Measurements from ENCODE around the gene NXN.
"Not testable (repeated sequence)": the region's sequence is repeated elsewhere in the genome, so short reads cannot be mapped to it uniquely, and the experiment has no call there.

The NXN gene

DNA sequence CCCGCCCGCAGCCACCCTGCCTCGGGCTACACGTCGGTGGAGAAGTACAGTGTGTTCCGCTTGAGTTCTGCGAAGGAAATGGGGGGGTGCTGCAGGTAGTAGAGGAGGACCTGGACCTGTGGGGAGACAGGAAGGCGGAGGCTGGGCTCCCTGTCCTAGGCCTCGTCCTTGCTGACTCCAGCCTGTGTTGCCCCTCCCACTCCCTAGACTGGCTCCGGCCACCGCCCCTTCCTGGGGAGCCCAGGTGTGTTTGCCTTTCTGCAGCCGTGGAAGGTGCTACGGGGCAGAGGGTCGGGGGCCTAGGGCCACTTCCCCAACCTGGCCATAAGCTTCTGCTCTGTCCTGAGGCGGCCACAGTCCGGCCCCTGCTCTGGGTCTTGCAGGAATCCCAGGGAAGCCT is 26.5 kb upstream of the NXN start:
- DNase-seq (ENCODE audit: low spot score), result no peak

DNA sequence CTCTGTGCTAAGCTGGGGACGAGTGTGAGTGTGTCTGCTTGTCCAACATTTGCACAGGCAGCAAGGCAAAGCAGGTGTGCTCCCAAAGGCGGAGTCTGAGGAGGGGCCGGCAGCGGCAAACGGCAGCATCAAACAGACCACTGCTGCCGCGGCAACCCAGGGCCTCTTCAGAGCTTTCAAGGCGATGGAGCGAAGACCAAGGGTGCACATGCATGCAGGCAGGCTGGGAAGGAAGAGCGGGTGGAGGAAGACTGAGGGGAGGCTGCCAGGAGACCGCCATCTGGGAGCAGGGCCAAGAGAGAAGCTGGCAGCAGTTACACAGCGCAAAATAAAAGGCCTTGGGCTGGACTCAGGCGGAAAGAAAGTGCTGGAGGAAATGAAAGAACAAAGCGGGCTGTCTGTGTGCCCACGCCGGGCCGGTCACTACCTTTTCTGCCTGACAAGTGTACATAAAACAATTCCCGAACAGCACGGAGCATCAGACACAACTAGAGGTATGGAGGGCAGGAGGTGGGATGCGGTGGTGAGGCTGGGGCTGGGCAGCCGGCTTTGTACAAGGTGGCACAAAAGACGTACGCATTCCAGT is 25.9 kb upstream of the NXN start:
- no peak for DNase-seq (ENCODE audit: low spot score)

DNA sequence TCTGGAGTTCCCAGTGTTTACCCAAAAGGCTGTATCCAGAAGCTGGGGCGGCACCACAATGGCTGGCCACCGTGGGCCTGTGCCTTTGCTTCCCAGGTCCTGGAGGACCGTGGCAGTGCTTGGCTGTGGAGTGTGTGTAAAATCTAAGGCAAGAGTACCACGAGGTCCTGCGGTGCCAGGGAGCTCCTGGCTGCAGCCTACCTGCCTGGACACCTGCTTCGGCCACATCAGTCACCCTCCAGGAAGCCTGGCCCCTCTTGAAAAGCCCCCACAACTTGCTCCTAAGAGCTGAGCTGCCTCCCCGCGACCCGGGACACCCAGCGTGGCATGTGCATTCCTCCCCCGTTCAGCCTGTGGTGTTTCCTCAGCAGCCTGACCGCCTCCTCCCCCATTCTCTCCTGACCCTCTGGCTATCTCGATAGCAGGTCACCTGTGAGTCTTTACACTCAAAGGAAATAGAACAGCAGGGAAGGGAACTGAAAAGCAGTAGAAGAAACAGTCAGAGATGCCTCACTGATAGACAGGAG is 25.3 kb upstream of the NXN start:
- no peak for DNase-seq (ENCODE audit: low spot score)

DNA sequence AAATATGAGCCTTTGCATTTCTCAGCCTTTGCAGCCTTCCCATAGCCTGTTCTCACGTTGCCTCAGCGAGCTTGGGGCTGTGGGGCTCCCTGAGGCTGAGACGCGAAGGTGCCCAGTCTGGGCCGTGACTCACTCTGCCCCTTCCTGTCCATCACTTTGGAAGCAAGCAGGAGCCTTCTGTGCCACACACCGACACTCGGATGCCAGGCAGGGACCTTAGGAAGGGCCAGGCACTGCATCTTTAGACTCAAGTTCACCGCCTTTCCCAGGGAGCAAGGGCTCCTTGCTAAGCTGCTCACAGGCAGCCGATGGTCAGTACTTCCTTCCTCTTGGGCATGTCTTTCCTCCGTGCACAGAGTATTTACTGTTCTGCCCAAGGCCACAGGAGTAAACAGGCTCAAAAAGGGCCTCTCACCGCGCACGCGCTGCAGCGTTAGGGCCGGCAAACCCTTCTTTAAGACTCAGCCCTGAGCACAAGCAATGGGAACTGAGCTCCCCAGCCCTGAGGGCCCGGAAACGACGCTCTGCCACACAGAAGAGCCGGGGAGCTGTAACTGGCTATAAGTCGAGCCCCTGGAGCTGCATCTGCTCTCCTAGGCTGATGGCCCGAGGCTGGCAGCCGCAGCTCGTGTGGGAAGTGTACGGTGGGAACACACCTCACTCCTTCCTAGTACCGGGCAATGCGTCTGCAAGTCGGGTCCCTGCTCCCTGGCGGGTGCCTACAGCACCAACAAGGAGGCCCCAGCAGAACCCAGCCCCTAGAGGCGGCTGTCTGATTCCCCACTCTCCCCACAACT is 24.6 kb upstream of the NXN start:
- no peak for DNase-seq (ENCODE audit: low spot score)

DNA sequence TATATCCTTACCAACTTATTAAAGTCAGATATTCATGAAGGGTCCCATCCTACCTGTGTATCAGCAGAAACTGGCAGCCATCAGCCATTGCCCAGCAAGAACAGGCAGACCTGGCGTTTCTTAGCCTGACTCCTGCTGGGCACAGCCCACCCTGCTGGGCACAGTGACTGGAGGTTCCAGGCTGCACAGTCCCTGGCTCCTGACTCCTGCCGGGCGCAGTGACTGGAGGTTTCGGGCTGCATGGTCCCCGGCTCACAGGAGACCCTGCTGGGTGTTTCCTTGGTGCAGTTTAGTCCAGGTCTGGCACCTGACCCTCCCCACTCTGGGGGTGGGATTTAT is 24.0 kb upstream of the NXN start:
- no peak for DNase-seq (ENCODE audit: low spot score)

DNA sequence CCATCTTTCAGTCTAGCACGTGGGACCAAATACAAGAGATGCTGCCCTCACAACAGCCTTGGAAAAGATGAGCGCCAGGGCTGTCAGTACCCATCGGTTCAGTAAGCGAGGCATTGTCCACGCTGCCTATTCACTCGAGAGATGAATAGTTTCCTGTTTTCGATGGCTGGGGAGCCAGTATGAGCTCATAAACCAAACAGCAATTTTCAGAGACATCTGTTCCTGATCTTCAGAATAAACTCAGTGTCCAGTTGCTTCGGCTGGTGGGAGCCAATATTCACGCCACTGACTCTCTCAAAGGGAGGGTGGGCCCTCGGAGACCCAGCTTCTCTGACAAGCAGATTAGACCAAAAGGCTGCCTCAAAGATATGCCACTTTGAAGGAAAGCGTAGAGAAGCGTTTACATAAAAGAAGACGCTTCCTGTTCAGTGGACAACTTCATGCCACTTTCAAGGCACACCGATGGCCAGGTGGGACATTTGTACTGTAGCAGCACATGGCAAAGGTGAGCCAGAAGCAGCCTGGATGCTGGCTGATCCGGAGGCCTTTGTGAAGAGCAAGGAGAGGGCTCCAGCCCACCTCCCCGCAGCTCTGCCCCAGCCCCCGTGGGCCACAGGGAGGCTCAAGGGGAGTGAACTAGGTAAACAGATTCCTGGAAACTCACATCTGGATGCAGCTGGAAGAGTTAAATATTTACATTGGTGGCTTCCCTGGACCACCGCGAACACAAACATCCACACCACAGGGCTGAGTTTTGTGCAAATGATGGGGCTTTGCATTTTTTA is 23.4 kb upstream of the NXN start:
- no peak for DNase-seq (ENCODE audit: low spot score)

DNA sequence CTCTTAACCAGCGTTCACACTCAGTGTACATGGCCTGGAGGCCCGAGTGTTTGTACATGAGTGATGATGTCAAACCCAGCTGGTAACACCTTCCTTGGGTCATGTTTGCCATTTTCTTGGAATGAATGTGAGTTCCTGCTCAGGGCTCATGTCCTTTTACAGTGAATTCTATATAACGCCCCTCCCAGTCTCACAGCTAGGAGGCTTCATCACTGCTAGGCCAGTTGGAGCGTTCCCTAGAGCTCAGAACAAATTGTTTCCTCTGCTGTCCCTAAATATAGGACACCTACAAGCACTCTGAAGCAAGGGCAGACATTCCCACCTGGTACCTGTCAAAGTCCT is 22.8 kb upstream of the NXN start:
- no peak for DNase-seq (ENCODE audit: low spot score)

DNA sequence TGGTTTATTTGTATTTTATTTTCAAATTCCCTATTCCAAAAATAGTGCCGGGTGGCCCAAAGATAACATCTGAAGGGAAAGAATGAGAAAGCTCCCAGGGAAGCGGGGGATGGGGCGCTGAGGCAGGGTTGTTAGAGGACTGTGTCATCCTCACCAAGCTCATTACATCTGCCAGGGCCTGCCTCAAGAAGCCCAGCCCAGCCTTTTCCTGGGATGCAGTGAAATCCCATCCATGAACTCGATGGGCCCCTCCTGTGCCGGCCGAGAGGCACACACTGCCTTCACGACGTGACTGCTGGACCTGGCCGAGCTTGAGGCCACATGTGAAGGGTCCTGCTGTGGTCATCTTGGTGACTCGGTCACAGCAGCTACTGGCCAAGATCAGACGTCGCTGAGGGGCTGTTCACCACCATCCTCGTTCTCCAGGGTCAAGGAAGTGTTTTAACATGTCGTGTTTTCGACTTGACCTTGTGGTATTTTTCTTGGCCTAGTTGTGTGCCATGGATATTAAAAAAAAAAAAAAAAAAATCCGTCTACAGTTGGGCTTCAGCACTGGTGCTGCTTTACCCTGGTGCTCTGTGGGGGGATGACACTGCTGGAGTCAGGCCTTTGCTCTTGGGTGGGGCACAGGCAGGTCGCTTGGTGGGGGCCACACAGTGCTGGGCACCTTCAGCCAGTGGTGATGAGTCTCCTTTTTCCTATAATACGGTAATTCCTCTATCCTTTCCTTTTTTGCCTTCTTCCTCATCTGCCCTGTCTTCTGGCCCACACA is 22.2 kb upstream of the NXN start:
- no peak for DNase-seq (ENCODE audit: low spot score)

DNA sequence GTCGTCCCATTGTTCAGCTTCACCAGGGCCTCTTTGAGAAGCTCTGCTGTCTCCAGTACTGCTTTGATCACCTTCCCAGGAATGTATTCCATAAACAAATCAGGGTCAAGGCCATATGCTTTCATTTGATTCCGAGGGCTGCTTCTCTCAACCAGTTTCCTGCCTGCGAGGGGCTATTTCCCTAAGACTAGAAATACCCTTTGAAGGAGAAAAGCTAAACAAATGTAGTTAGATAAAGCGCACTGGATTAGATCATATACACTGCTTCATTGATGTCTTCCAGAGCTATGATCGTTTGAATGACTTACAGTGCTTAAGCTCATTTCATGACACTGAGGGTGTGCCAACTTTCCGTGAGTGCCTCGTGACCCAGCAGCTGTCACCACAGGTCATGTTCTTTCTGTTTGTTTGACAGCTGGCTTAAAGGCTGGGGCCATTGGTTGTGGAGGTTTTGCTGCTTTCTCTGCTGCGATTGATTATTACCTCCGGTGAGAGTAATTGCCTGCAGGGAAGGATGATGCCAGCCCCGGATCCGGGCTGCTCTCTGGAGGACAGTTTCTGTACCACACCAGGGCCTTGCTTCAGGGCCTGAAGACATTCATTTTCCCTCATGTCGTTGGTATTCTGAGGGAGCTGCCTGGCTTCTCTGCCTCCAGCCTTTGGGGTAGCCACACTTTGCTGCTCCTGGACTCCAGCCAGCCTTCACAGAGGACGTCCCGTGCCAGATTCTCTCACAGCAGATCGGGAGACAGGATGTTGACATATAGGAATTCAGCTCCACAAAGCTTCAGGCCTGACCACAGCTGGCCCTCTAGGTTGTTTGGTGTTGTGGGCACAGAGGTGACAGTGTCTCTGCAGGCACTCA is 21.3 kb upstream of the NXN start:
- DNase-seq (ENCODE audit: low spot score), result no peak

DNA sequence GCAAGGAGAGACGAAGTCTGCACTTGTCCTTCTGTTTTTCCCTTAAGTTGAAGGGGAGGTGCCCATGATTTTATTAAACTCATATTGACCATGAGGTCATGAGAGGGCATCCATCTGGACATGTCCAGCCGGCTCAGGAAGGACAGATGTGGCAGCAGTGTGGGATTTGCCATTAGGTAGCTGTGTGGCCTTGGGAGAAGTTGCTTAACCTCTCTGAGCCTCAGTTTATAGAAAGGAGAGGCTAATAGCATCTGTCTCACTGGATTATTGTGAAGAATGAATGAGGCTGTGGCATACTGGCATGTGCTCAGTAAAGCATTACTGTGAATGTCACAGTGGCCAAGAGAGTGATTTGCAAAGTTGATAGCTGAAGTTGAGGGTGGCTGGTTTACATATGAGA is 18.5 kb upstream of the NXN start:
- no peak for DNase-seq (ENCODE audit: low spot score)

DNA sequence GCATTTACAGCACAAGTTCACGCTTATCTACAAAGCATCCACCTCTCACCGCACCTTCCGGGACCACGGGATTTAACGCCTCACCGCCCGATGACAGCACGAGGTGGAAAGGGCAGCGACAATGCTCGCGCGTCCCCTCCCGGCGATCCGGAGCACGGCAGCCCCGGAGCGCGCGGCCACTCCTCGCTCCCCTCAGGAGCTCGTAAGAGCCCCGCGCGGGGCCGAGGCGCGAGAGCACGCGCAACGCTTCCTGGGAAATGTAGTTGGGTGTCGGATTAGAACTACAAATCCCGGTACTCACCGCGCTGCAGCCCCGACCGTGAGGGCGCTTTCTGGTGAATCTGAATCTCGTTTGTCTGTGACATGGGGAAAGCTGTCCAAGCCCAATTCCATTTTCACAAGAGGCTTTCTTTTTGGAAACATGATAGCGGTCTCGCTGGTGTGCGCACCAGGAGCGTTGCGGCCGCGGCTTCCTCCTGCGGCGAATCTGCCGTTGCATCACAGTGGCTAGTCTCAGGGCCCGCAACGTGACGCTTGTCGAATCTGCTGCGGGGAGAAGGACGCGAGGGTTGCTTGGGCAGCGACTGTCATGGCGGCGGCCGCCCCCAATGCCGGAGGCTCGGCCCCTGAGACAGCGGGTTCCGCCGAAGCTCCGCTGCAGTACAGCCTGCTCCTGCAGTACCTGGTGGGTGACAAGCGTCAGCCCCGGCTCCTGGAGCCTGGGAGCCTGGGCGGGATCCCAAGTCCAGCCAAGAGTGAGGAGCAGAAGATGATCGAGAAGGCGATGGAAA is 17.2 kb upstream of the NXN start, which contains the start of gene TIMM22:
TSS of gene TIMM22 (plus strand) at position 576 of the 791 bp plus-strand sequence. CDS start at position 590, 14 bp downstream.
- peak; percentile 92 for DNase-seq (ENCODE audit: low spot score)

DNA sequence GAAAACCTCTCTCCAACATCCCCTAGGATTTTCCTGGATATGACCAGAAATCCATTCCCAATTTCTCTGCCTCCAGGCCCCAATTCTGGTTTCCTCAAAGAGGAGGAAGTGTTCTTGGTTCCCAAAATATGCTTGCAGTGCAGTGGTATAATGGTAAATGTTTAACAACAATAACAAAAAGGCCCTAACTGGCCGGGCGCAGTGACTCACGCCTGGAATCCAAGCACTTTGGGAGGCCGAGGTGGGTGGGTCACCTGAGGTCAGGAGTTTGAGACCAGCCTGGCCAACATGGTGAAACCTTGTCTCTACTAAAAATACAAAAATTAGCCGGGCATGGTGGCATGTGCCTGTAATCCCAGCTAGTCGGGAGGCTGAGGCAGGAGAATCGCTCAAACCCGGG is 15.7 kb upstream of the NXN start:
- DNase-seq (ENCODE audit: low spot score), result not testable (repeated sequence)

DNA sequence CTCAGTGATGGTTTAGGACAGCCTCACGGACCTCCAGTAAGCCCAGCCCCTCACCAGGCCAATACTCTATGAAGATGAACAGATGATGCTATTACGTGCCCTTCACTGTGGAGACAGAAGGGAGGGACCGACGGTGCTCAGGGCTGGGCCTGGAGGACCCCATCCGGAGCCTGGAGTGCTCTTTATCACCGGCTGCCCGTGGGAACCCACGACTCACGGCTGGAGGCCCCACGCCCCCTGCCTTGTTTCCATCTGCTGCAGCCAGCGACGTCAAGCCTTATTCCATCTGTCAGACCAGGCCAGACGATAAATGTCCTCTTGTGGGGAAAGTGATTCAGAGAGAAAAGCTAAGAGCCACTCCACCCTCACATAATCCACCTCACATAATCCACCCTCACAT is 13.4 kb upstream of the NXN start:
- DNase-seq (ENCODE audit: low spot score), result no peak

DNA sequence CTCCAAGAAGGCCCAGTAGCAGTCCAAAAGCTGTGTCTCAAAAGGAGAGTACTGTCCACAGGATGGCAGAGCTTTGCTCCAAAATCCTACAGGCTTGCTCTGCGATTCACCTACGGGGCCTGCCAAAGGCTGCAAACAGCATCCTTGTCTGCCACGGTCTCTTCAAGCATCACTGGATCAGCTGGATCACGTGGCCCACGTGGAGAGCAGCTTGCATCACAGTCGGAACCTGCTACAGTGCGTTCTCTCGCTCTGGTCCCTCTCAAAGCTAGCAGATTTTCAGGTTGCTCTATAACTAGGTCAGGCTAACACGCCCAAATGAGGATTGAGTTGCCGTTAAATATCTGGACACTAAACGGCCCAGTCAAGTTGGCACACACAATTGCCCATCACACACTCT is 9.0 kb upstream of the NXN start:
- no peak for DNase-seq (ENCODE audit: low spot score)

DNA sequence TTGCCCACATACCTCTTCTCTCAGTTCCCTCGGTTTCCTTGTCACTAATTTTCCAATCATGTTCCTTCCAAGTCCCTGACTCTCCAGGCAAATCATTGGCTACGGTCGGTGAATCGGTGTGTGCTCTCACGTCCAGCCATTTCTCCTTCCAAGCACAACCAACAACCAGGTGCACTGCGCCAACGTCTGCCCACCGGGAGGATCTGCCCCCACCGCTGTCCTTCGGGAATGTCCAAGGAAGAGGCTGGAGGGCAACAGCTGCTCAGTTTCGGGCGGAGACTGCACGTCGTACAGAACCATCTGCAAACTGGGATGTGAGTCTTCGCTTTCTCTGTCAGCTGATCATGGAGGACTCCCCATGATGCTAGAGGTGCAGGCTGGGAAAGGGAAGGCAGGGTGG is 8.4 kb upstream of the NXN start:
- DNase-seq (ENCODE audit: low spot score), result no peak

DNA sequence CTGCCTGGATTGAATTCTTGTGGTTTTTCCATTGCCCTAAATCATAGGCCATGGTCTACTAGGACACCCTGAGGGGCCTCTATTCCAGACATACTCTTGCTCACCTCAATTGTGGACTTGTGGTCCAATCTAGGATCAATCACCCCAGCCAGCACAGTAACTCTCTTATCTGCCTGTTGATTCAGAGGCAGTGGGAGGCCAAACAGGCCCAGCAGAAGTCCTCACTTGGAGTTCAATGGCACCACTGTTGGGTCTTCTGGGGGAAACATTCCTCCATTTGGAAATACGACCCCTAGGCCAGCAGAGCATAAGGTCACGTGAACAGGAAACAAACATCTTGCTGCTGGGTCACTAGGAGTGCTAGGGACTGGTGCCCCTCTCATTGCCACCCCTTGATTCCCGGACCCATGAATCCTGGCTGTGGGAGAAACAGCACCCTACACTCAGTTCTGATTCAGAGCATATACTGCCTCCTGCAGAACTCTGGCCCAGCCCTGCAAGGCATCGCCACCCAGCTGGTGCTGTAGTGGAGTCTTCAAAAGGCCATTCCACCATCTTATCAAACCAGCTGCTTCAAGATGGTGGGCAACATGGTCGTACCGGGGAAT is 6.8 kb upstream of the NXN start:
- no peak for DNase-seq (ENCODE audit: low spot score)

DNA sequence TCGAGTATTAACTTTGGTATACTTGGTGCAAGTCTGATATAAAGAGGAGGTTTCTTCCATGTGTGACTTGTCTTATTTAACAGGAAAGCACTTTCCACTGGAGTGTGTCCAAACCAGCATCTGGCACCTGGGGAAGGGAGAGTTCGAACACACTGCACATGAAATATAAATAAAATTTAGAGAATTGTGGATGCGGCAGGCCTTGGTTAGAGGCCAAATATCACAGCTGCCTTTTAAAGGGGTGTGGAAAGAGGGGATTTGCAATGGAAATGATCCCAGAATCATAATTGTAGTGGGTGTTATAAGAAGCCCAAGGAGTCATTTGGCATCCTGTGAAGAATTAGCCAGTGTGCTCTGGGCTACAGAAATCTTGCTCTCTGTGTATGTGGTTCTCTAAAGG is 4.3 kb upstream of the NXN start:
- DNase-seq (ENCODE audit: low spot score), result no peak

DNA sequence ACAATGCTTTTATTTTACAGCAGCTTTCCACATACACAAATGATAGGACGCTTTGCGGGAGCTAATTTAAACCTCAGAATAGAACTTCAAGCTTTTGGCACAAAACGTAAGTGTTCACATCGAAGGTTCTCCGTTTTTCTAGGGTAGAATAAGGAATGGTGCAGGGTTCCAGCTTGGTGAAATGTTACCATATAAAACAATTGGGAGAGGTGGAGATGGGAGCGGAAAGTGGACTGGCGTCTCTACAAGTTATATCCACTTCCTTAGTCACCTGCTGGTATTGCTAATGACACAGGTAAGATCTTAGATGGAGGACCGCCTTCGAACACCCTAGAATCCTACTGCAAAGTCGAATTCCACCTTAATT is 1.7 kb upstream of the NXN start:
- no peak for DNase-seq (ENCODE audit: low spot score)

DNA sequence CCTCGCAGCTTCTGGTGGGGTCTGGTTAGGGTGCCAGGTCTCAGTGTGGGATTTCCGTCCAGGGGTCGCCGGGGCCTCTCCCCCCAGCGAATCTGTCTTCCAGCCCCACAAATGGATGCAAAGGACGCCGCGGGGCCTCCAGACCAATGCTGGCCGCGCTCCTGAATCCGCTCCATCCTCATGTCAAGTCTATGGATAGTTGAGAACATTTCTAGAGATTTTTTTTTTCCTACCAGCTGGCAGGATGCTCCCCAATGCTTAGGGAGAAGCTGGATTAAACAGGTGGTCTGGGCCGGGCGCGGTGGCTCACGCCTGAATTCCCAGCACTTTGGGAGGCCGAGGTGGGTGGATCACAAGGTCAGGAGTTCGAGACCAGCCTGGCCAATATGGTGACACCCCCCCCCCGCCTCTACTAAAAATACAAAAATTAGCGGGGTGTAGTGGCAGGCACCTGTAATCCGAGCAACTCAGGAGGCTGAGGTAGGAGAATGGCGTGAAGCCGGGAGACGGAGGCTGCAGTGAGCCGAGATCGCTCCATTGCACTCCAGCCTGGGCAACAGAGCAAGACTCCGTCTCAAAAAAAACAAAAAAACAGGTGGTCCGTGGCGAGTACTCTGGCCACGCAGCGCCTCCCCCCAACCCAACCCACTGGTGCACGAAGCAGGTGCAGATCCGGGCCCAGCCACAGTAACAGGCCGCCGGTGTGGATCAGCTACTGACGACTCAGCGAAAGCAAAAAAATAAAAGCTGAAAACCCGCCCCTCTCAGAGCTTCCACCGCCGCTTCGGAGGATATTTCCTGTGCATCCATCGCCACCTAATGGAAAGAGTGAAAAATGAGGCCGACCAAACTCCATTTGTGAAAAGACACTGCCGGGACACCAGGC is 1.1 kb upstream of the NXN start:
- peak; percentile 88 for DNase-seq (ENCODE audit: low spot score)
